ENCODE measurements around the gene EYS.
A peak's percentile ranks its signal among the peaks of the same experiment; 100 is the strongest.
"Not testable (repeated sequence)": the region's sequence is repeated elsewhere in the genome, so short reads cannot be mapped to it uniquely, and the experiment has no call there.

Gene EYS

DNA sequence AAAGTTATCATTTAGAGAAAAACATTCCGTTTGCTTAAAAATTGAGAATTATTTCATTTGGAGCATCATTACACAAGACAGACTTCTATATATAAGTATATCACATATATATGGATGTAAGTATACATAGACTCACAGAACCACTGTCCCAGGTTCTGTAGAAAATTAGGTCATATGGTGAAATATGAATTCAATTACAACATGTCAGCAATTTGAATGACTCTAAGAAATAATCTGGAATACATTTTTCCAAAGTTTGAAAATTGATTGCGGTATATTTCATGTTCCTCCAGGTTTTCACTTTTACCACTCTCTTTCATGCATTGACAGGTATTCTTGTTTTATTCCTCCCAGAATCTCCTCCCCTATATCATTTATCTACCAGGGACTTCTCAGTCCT lies 1179.1 kb downstream of the EYS start:
- DNase-seq = no peak

DNA sequence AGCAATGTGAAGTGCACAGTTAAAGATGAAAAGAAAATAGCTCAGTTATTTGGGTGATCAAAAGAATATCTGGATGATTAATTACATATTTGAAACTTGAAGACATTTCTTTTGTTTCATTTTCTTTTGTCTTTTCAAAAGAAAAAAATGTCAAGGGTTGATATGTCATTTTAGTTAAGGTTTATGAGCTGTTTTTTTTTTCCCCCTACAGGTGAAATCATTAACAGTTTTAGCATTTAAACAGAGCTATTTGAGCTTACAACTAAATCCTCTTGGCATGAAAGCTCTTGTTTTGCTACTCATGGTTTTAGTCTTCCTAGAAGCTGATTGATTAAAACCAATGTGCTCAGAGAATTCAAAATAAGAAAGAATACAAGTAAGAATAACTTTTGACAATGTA lies 1184.2 kb downstream of the EYS start:
- DNase-seq = no peak

DNA sequence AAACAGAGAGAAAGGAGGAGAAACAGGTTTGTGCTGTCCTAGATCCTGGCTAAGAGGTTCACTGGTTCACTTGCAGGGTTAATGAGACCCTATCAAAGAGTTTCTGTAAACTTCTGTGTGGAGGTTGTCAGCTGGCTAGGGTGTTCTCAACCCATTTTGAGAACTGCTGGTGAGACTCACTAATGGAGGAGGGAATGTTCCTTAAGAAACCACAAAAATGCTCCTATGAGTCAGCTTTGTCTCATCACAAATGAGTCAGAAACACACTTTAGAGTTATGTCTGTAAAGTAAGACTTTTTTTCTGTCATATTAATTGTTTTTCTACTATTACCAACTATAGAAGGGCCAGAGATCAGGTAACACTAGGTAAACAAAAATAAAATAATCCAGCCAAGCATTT lies 1187.0 kb downstream of the EYS start:
- no peak for DNase-seq

DNA sequence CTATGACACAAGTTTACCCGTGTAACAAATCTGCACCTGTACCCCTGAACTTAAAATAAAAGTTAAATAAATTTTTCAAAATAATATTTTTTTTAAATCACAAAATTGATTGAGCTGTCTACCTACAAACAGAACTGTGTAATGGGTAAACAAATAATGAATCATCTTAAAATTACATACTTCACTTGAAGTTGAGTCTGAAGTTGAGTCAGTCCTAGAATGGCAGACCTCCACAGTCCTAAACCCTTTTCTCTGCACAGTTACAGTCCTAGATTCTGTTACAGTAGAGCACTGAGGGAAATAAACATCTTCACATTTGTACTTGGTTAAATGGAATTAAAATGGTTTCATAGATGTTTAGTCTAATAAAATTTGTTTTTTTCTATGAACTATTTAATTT lies 1190.6 kb downstream of the EYS start:
- no peak for DNase-seq

DNA sequence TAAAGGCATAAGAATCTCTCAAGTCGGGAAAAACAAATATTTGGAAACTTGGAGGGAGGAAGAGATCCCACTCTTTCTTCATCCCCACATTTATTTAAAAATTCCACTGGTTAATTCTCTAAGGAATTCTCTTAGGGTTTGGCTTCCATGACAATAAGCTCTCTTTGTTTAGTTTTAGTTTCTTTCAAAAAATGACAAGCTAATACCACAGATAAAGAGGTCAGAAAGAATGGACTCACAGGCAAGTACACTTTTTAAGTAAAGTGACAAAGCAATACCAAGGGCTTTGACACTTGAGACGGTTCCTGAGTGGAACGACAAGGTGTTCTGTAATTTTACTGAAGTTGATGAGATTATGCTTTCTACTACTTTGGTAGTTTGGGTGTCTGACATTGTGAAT lies 1199.4 kb downstream of the EYS start:
- no peak for DNase-seq

DNA sequence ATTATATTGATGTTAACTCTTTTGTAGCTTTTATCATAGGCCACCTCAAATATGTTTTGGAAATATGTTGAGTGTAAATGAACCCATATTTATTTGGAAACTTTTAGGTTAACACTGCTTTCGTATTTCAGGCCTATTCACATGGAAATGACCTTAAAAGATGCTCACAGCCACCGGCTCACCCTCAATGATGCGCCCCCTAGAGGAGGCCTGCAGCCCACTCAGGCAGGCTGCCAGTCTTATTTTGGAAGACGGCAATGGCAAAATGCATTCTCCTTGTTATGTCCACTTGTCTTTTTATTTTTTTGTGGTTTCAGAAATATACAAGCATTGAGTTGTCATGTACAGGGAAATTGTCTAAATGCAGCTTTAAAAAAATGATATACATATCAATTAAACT lies 1201.7 kb downstream of the EYS start:
- DNase-seq = peak; percentile 32 to 34

DNA sequence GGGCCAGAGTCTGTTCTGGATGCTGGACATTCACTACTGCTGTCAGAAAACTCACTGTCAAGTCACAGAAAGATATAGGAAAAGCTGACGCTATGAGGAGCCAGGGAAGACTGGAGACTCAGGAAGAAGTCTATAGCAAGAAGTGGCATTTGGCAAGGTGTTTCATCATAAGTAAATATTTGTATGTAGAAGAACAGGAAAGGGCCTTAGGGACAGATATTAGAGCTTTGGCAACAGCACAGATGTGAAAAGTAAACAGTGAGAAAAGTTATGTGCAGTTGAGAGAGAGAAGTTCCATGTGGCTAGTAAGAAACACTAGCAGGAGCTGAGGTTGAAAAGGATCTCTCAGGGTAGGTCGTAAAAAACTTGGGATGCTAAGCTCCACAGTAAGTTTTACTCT lies 1202.5 kb downstream of the EYS start:
- no peak for DNase-seq

DNA sequence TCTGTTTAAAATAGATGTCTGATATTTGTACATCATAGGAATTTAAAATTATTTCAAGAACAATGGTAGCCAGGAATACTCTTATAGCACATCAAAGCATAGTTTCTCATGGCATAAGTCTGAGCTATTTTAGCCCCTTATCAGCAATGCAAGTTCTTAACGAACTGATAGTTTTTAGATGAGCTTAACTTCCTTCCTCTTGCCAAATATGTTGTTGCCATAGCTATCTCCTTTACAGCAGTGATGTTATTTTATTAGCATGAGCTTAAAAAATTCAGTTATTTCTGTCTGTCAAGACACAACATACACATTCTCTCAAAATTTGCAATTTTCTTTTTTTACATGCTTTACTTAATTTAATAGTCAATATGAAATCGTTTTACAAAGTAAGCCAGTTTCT lies 1204.2 kb downstream of the EYS start:
- DNase-seq = no peak

DNA sequence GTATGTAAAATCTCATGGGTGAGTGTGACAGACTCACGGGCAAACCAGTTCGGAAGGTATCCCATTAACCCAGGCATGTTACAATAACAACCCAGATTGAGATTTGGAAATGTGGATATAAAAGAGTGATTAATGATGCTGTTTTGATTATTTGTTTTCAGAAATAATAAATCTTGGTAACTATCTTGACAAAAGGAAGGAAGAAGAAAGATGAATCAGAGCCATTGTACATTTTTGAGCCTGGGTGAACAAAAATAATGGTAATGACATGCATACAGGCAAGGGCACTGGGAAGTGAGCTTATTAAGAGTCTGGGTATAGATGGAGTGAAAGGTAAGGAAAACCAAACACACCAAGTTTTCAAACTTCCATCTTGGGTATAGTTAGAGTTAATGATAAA lies 1209.4 kb downstream of the EYS start:
- DNase-seq = no peak

DNA sequence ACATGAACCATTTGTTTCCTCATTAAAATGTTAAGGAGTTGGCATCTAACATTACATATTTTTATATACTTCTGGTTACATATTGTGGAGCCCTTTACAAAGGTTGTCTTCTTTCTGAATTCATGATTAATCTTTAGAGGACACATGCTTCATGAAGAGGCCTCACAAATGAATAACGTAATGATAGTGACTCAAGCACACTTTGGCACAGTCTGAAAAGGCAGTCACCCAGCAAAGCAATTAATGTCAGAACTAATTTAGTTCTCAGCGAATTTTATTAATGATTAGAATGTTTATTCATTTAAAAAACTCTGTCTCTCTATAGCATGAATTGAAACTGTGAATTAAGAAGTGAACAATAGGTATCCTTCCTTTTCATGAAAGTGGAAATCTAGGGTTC lies 1217.3 kb downstream of the EYS start:
- no peak for DNase-seq

DNA sequence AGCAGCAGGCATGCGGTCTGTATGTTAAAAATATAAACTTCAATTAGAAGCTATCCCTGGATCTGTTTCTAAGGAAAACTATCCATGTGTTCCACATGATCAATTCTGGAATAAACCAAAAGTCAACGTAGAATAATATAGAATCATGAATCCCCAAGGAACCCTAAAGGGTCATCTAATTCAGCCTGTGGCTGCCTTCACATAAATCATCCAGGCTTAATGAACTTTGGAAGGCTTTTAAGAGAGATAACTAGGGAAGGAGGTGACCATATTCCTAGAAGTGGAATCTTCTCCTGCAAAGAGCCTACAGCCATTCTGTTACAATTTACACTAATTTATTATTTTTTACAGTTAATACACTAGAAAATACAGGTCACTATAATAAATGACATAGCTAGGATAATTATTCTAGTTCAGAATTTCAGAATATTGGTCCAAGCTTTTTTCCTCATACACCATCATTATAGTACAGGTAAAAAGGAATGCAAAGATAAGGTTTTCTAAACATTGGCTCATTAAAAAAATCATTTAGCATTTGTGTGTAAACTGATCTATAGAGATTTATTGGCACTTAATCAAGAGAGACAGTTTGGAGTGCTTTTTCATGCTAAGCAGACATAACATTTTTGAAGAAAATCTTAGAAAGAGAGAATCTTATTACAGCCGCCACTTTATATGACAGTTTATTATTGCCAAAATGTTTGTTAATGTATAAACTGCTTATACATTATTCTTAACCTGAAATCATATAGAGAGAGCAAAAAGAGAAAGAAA lies 1220.3 kb downstream of the EYS start:
- no peak for DNase-seq

DNA sequence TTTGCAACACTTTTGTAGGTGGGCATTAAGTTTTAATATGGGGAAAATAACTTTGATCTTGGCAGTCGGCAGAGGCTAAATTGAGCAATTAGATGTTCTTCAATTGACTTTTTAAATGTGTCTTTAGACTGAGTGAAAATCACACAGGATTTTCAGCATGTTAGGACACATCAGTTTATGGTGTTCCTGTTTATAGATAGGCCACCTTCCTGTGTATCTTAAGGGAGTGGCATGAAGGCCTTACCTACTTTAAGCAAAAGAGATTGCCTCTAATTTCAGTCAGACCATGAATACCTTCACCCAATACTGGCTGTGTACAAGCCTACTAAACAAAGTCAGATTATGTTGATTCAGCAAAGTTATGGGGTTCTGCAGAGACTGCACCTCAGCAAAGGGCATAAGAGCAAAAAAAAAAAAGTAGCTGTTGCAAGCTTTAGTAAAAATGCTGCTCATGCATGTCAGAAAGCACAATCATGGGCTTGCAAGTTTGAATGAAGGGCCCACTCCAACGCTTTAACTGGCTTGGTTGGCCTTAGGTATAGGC lies 1223.0 kb downstream of the EYS start:
- no peak for DNase-seq

DNA sequence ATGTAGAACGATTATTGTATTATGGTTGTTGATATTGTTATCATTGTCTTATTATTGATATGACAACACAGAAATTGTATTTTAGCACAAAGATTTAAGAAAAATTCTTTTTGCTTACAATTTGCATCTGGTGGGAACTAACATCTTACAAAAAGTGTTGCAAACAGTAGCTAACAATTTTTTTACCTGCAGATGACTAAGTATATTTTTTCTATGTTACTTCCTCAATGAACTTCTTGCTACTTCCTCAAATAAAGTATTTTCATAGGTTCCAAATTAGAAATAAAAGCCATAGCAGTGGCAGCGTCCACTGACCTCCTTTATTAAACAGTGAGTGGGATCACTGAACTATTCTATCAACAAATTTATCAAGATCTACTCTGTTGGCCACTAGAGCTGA lies 1224.4 kb downstream of the EYS start:
- peak; percentile 14 for DNase-seq

DNA sequence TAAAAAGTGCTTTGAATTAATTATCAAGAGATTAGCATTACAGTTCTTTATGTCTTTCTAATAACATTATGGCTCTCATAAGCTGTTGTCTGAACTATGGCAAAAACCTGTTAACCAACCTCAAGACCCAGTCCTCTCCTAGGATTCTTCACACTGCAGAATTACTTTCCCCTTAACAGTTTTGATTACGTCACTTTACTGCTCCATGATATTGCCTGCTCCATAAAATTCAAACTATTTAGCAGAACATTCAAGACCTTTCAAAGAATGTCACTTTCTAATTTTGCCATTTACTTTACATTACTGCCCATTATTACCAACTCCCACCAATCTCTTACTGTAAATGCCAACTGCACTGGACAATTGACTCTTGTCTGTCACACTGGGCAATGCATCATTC lies 1227.9 kb downstream of the EYS start:
- no peak for DNase-seq

DNA sequence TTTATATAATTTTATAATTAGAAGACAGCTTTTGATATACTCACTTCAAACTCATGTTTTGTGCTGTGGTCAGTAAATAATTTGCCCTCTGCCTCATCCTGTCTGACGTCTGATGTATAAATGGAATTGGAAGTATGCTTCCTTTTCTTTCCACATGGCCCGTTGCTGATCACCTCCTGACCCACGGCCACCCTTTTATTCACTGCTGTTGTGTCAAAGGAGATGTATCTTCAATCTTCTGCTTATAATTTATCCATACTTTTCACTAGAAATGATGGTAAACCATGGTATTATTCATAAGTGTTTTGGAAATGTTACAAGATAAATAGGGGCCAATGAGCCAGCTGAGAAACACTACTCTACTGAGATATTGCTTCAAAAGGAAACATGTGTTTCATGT lies 1229.6 kb downstream of the EYS start:
- no peak for DNase-seq

DNA sequence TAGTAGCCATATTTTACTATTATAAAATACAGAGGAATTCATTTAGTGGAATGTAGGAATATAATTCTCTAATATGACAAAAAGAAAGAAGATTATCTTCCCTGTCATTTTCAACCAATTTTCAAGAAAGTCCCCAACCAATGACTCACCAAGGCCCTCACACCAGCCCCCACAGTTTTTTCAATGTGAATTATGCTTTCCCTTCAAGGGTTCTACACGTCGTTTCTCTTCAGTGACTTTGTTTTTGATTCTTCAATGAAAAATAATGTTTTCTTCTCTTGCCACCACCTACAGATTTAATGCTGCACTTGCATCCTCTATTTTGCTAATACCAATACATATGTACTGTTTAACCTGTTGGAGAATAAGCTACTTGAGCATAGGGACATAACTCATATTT lies 1230.1 kb downstream of the EYS start:
- DNase-seq = no peak

DNA sequence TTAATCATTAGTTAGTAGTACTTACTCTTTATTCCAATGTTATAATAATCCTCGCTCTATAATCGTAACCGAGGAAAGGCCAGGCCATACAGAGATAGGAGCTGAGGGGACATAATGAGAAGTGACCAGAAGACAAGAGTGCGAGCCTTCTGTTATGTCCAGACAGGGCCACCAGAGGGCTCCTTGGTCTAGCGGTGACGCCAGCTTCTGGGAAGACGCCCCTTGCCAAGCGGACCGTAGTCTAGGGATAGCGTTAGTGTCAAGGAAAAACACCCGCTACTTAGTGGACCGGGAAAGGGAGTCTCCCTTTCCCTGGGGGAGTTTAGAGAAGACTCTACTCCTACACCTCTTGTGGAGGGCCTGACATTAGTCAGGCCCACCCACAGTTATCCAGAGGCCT lies 1237.6 kb downstream of the EYS start:
- DNase-seq = not testable (repeated sequence)

DNA sequence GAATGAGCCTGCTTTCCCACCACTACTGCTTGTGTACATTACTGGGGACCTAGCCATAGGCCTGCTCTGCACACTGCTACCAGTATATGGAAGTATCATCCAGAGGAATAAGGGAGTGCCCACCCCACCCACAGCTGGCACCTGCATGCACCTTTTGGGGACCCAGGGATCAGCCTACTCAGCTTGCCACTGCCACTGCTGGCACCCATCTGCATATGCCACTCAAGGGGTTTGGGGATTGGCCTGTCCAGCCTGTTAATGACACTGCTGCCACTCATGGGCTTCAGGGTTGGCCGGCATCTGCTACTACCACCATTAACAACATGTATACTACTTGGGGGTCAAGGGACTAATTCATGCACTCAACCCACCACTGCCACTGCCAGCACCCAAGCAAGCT lies 1239.4 kb downstream of the EYS start:
- DNase-seq = no peak

DNA sequence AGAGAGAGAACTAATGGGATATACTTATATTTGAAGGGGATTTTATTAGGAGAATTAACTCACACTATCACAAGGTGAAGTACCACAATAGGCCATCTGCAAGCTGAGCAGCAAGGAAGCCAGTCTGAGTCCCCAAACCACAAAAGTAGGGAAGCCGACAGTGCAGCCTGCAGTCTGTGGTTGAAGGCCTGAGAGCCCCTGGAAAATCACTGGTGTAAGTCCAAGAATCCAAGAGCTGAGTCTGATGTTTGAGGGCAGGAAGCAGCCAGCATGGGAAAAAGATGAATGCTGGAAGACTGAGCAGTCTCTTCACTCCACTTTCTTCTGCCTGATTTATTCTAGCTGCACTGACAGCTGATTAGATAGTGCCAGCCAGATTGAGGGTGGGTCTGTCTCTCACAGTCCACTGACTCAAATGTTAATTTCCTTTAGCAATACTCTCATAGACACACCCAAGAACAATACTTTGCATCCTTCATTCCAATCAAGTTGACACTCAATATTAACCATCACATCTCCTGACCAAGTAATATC lies 1247.5 kb downstream of the EYS start:
- DNase-seq = no peak

DNA sequence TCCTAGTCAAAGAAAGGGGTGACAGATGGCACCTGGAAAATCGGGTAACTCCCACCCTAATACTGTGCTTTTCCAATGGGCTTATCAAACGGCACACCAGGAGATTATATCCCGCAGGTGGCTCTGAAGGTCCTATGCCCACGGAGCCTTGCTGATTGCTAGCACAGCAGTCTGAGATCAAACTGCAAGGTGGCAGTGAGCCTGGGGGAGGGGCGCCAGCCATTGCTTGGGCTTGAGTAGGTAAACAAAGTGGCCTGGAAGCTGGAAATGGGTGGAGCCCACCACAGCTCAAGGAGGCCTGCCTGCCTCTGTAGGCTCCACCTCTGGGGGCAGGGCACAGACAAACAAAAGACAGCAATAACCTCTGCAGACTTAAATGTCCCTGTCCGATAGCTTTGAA lies 1258.9 kb downstream of the EYS start:
- DNase-seq = not testable (repeated sequence)

DNA sequence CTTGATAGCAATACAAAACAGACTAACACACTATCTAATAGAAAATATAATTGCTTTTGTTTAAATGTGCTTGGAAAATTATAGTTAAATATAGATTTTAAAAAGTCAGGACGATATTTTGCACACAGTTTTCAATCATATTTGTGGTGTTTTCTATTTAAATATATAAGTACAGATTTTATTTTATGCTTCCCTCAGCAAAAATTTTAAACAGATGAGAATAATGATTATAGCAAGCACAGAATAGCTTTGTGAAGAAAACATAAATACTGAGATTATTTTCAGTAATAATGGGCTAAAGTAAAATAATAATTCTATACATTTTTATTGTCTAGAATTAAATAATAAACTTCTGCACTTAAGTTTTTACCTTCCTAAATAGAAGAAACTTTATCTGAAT lies 1262.0 kb downstream of the EYS start:
- DNase-seq = no peak

DNA sequence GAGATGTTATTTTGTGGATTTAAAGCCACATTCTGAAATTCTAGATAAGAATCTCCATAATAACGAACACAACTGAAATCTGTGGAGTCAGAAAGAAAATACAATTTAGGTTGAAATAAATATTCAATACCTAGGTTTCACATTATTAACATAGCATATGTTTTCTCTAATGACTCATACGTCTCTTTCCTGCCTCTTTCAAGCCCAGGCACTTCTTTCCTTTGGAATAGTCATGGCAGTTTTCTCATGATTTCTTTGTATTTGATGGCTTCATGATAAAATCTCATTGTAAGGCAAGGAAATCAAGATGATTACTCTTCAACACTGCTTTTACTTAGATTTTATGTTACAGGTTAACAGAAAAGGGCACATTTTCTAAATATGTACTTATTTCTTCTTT lies 1267.8 kb downstream of the EYS start:
- no peak for DNase-seq

DNA sequence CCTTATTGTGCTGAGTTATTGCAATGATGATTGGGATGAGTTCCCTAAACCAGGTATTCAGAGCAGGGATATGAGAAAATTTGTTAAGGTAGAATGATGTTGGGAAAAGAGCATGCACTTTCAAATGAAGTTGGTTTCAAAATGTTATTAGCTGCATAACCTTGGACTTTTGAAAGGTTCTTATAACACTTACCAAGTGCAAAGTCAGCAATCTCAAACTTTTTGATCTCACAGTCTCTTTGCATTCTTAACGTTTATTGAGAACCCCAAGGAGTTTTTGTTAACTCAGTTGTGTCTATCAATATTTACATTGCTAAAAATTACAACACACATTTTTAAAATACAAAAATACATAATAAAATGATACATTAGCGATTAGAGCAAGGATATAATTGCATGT lies 1269.0 kb downstream of the EYS start:
- no peak for DNase-seq

DNA sequence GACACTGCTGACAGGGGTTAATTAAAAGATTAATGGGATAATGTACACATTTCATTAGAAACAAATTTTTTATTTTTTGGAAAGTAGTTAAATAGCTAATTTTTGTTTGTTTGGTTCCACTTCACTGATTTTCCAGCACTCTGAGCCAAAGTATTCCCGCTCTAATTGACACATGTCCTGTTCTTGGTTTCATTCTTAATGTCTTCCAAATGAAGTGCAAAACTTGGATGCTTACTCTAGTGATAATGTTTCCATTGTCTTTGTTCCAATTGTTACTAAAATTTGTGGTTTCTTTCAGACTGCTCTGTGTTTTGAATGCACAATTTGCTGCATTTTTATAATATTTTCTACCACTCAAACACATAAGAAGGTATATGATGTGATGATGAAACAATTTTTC lies 1277.1 kb downstream of the EYS start:
- DNase-seq = no peak

DNA sequence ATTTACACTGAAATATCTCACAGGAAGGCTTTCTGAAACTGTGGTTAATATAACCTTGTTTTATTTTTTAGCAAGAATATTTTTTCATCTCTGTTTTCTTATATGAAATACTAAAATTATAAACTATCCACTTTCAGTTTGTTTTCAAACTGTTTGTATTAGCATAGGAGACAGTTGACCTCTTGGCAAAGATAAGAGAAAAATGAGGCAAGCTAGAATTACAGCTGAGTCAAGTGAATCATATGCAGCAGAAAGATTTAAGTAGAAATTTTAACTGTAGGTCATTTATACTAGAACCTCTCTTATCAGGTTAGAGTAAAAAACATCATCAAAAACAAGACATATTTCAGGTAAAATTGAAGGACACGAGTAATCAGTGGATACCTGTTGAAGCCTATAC lies 1278.8 kb downstream of the EYS start:
- no peak for DNase-seq
